GM12878 (cell line): ENCODE data around the gene EEF2. TPM values are rescaled to one million over a fixed set of nuclear protein-coding genes. Genes with fewer than 3 reads are reported as not detected.

Experiments used
- ATAC-seq: fragments of 200-7000 bp; cut with Tn5 transposase; 3 replicates; pipeline ENCODE4 v1.9.1; 2020; ENCODE audit warnings: mild to moderate bottlenecking, moderate library complexity
- BruUV-seq: library from RNA; stranded (reverse); fragments of 400-500 nt; replicated peaks from 2 replicates; lab custom pipeline; 2021; lab: Mats Ljungman, UMichigan
- CTCF ChIA-PET: fragments of 300-600 bp; sonication (Branson Sonifier 250); formaldehyde crosslinking; extraction: SDS; loops from one replicate; lab custom pipeline; 2021; ENCODE audit warnings: inconsistent platforms; lab: Yijun Ruan, JAX
- POLR2A ChIA-PET: fragments of 350-600 bp; formaldehyde crosslinking; extraction: SDS; loops from one replicate; lab custom pipeline; 2021; ENCODE audit warnings: inconsistent platforms; lab: Charles Lee
- RAD21 ChIA-PET: fragments of 300-600 bp; sonication (Branson Sonifier 250); formaldehyde crosslinking; loops from one replicate; lab custom pipeline; 2023; ENCODE audit warnings: antibody characterized with exemption; ENCODE audit not compliant: unreplicated experiment; lab: Charles Lee
- SMC1A ChIA-PET: fragments of 300-600 bp; sonication (Branson Sonifier 250); formaldehyde crosslinking; loops from one replicate; lab custom pipeline; 2023; ENCODE audit not compliant: unreplicated experiment, uncharacterized antibody; lab: Charles Lee
- DNase-seq: peaks from one replicate; pipeline ENCODE4 v3.0.0-alpha.2; 2011; ENCODE audit warnings: low read depth, low spot score
- FAIRE-seq: peaks from 3 replicates; lab custom pipeline; 2011; peaks lifted over from hg19 to GRCh38; lab: Jason Lieb, UNC
- H2AFZ ChIP-seq: 2 replicates; pipeline ENCODE4 v1.6.0; 2011; ENCODE audit warnings: low read depth, low read length, control low read depth; ENCODE audit not compliant: control insufficient read depth
- H3K27ac ChIP-seq: 2 replicates; pipeline ENCODE4 v1.5.1; 2011; ENCODE audit warnings: control low read depth; ENCODE audit not compliant: control insufficient read depth, insufficient read depth
- H3K27me3 ChIP-seq, 2 experiments: replicated peaks in 1 of 2; 2 replicates each; pipeline versions ENCODE4 v1.6.0 to v1.6.1; 2011; ENCODE audit warnings: low read length in 1 of 2; ENCODE audit not compliant: control insufficient read depth in 2 of 2, insufficient read depth in 2 of 2
- H3K36me3 ChIP-seq, 2 experiments: 2 replicates each; pipeline ENCODE4 v1.5.1; 2011; ENCODE audit warnings: low read length in 1 of 2; ENCODE audit not compliant: control insufficient read depth in 2 of 2, insufficient read depth in 2 of 2
- H3K4me1 ChIP-seq: 2 replicates; pipeline ENCODE4 v1.6.1; 2011; ENCODE audit warnings: mild to moderate bottlenecking, low read length, moderate library complexity, mixed read lengths; ENCODE audit not compliant: control insufficient read depth, insufficient read depth
- H3K4me2 ChIP-seq: 2 replicates; pipeline ENCODE4 v1.6.0; 2011; ENCODE audit warnings: control low read depth; ENCODE audit not compliant: control insufficient read depth, insufficient read depth
- H3K4me3 ChIP-seq: fragments of 200-600 bp; sonication (generic); 2 replicates; pipeline ENCODE4 v1.5.1; 2016
- H3K79me2 ChIP-seq: 2 replicates; pipeline ENCODE4 v1.6.0; 2011; ENCODE audit warnings: low read length; ENCODE audit not compliant: control insufficient read depth, insufficient read depth
- H3K9ac ChIP-seq: 2 replicates; pipeline ENCODE4 v1.8.0; 2011; ENCODE audit warnings: low read length, control low read depth, mixed read lengths; ENCODE audit not compliant: control insufficient read depth, insufficient read depth
- H3K9me3 ChIP-seq: replicated peaks from 3 replicates; pipeline ENCODE4 v1.5.1; 2011; ENCODE audit warnings: mild to moderate bottlenecking, low read length; ENCODE audit not compliant: control insufficient read depth, insufficient read depth
- H4K20me1 ChIP-seq: 2 replicates; pipeline ENCODE4 v1.6.0; 2011; ENCODE audit not compliant: control insufficient read depth, insufficient read depth
- CBX3 ChIP-seq: fragments of 200-600 bp; sonication (generic); IDR thresholded peaks from 2 replicates; pipeline ENCODE4 v1.6.1; 2016; ENCODE audit warnings: low read depth, borderline replicate concordance
- FOS ChIP-seq: IDR thresholded peaks from 3 replicates; pipeline ENCODE4 v1.6.1; 2011; ENCODE audit warnings: borderline replicate concordance; ENCODE audit not compliant: insufficient read length; ENCODE audit errors: extremely low read depth
- JUNB ChIP-seq: IDR thresholded peaks from 2 replicates; pipeline ENCODE4 v1.6.1; 2016; ENCODE audit warnings: antibody characterized with exemption, mild to moderate bottlenecking
- KLF5 ChIP-seq: fragments of 450-650 bp; IDR thresholded peaks from 2 replicates; pipeline ENCODE4 v1.6.1; 2014; ENCODE audit warnings: mild to moderate bottlenecking; ENCODE audit not compliant: partially characterized antibody
- MEF2B ChIP-seq: fragments of 450-650 bp; IDR thresholded peaks from 2 replicates; pipeline ENCODE4 v1.6.1; 2018; ENCODE audit warnings: mild to moderate bottlenecking, moderate library complexity; ENCODE audit not compliant: partially characterized antibody, poor library complexity, severe bottlenecking
- POLR2AphosphoS2 ChIP-seq: IDR thresholded peaks from 2 replicates; pipeline ENCODE4 v1.6.1; 2011; ENCODE audit warnings: low read depth, mild to moderate bottlenecking, low read length, improper control_type of control experiment, moderate library complexity
- SP1 ChIP-seq: IDR thresholded peaks from one replicate; pipeline ENCODE4 v1.6.1; 2011; ENCODE audit warnings: low read depth, low read length
- SREBF2 ChIP-seq: IDR thresholded peaks from 2 replicates; pipeline ENCODE4 v1.6.1; 2012; ENCODE audit warnings: mild to moderate bottlenecking, low read length
- SRF ChIP-seq, 2 experiments: IDR thresholded peaks; 2 replicates each; pipeline ENCODE4 v1.6.1; 2011; ENCODE audit warnings: low read depth in 2 of 2, low read length in 2 of 2, mild to moderate bottlenecking in 1 of 2, moderate library complexity in 1 of 2
- TBL1XR1 ChIP-seq: IDR thresholded peaks from 2 replicates; pipeline ENCODE4 v1.6.1; 2012; ENCODE audit warnings: low read depth, low read length, improper control_type of control experiment
- ZNF622 ChIP-seq: fragments of 450-650 bp; IDR thresholded peaks from 2 replicates; pipeline ENCODE4 v1.6.1; 2017; ENCODE audit warnings: mild to moderate bottlenecking, inconsistent platforms
- WGBS: methylation state at CpG from one replicate; pipeline ENCODE4 v1.1.6; 2016; ENCODE audit warnings: low lambda C conversion rate; ENCODE audit not compliant: insufficient replicate concordance, insufficient coverage; ENCODE audit errors: missing lambda C conversion rate; 5-methylcytosine and 5-hydroxymethylcytosine counted together
- in situ Hi-C: fragments of 300-500 bp; cut with MboI; formaldehyde crosslinking; loops from 9 replicates; pipeline ENCODE4 v1.14.3; 2018; ENCODE audit warnings: mixed read lengths
- intact Hi-C: fragments of 100-400 bp; cut with micrococcal nuclease; formaldehyde crosslinking; loops from one replicate; pipeline ENCODE4 v1.14.2; 2022; ENCODE audit not compliant: unreplicated experiment
- polyA plus RNA-seq, 11 experiments: library from polyadenylated mRNA; depleted of rRNA in 4 of 11; unstranded in 6 of 11; stranded (reverse) in 5 of 11; fragments of >200 nt; fragmentation: Nextera tagmentation in 4 of 11; fragmentation: Illumina TruSeq in 1 of 11; extraction: Ambion mirVana in 4 of 11; extraction: Trizol in 1 of 11; gene quantifications; 1 replicate in 1 of 11; 2 replicates in 10 of 11; pipeline versions ENCODE4 v1.2.1 to v1.2.3, GENCODE V29; 2011 to 2016; ENCODE audit warnings: inconsistent platforms in 2 of 11, missing spikeins in 2 of 11, low read depth in 1 of 11
- total RNA-seq, 4 experiments: library from RNA; depleted of rRNA in 3 of 4; stranded (reverse); fragments of >200 nt in 3 of 4; fragmentation: Illumina TruSeq in 1 of 4; extraction: Trizol in 1 of 4; gene quantifications; 2 replicates each; pipeline versions ENCODE4 v1.2.1 to v1.2.3, GENCODE V29; 2013 to 2021
- TF ChIP-seq, protein P1 (sequence below): IDR thresholded peaks from 2 replicates; pipeline ENCODE4 v1.6.1; 2011; ENCODE audit warnings: low read depth, mild to moderate bottlenecking, low read length, moderate library complexity, borderline replicate concordance; ENCODE audit errors: extremely low read depth
- TF ChIP-seq, protein P2 (sequence below): fragments of 450-650 bp; formaldehyde crosslinking; IDR thresholded peaks from 2 replicates; pipeline ENCODE4 v1.4.0; 2022; ENCODE audit warnings: mild to moderate bottlenecking, moderate library complexity
- TF ChIP-seq, protein P3 (sequence below): fragments of 450-650 bp; IDR thresholded peaks from 2 replicates; pipeline ENCODE4 v1.6.1; 2016; ENCODE audit warnings: mild to moderate bottlenecking, moderate library complexity, borderline replicate concordance

Gene EEF2
- total and polyA plus RNA-seq, 10 of the 15 experiments (the other 5 are each of a cell fraction or from before 2014, with no cell fraction given), result 280 to 3,491 (median 1,305) TPM

DNA sequence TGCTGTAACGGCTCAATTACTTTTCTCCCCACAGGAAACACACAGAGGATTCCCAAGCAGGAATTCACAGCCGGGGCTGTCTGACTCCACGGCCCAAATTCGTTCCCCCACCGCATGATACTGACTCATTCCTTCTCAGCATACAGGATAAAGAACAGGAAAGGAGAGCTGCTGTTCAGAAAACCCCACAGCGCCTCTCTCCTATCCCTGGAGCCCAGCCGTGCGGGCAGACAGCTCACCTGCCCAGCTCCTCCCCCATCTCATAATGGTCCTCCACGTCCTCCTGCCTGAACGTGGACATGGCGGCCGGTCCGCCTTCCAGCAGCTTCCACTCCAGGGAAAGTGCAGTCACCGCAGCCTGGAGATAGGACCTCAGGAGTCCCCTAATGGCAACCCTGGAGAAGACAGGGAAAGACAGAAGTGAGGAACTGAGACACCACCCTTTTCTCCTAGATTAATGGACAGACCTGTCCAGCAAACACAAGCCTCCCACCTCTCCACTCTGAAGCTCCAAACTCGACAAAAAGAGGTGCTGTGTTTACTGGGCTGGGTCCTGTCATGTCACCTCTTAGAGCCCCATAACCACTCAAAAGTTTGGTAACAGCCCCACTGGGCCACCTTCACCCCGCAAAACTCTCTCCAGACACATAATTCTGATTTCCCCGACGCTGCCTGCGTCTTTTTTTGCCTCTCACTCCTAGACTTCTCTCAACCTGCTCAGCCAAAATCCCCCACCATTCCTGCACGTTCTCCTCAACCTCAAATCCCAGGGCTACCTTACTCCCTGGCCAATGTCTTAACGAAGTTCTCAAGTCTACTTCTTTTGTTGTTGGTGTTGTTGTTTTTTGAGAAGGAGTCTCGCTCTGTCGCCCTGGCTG is 15.6 kb downstream of the EEF2 start:
- peak overlapping the region; percentile 42; the same call in 1 of the 2 replicates for H3K27ac ChIP-seq
- H2AFZ ChIP-seq, result no peak overlapping the region
- H3K9me3 ChIP-seq, result no peaks in the 10 kb centered on the region
- peak overlapping the region; percentile 89 for H3K9ac ChIP-seq
- TSS peak; percentile 53 for BruUV-seq
- peaks cover 0 to 3% of the 10 kb centered on the region in 2 experiments; a peak in 3 of 4 replicates for H3K36me3 ChIP-seq
- H3K27me3 ChIP-seq, result no peaks in the 10 kb centered on the region
- CTCF ChIA-PET, result interaction anchor here (1.2 to 1.5 kb wide), 2 partner anchors 18 to 238 kb away, joined by 4 to 6 read pairs; no protein-coding TSS in a partner anchor
- no peaks in the 10 kb centered on the region; the same call in 1 of the 2 replicates for H4K20me1 ChIP-seq
- H3K4me1 ChIP-seq, result peaks cover 3% of the 10 kb centered on the region
- RAD21 ChIA-PET, result interaction anchor here (0.5 to 1.0 kb wide), 2 partner anchors 18 to 629 kb away, joined by 3 to 4 read pairs; no protein-coding TSS in a partner anchor
- 55% methylated on average over 23 of the region's 23 CpGs for WGBS
- in situ Hi-C loops, result no loop called here
- H3K79me2 ChIP-seq, result peaks cover 18% of the 10 kb centered on the region
- POLR2A ChIA-PET, result interaction anchor here (0.7 to 3.3 kb wide), 4 partner anchors 16 to 208 kb away, joined by 3 to 12 read pairs (median 6); partner anchors contain the start of genes APBA3 and EEF2
- ATAC-seq (no peak), FAIRE-seq (no peak), DNase-seq (no peak)
- H3K4me2 ChIP-seq, result peak overlapping the region; percentile 62
- peak overlapping the region; percentile 90 for H3K4me3 ChIP-seq
- SMC1A ChIA-PET, result interaction anchor here (1.3 kb wide), 1 partner anchor 16 kb away, joined by 5 read pairs; the partner anchor contains the start of gene EEF2
- intact Hi-C loops, result no loop called here
- TF ChIP-seq KLF5 (no peak), JUNB (no peak), MEF2B (no peak), ZNF622 (no peak), TBL1XR1 (no peak), FOS (no peak), SP1 (no peak), POLR2AphosphoS2 (no peak), SRF (IDR thresholded peaks at IDR 0.05; ENCODE audit: low read depth in 2 of 2, low read length in 2 of 2) (no peak), SREBF2 (no peak), CBX3 (no peak)
- TF ChIP-seq, protein P1, sequence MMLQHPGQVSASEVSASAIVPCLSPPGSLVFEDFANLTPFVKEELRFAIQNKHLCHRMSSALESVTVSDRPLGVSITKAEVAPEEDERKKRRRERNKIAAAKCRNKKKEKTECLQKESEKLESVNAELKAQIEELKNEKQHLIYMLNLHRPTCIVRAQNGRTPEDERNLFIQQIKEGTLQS, result no peak
- TF ChIP-seq, protein P2, sequence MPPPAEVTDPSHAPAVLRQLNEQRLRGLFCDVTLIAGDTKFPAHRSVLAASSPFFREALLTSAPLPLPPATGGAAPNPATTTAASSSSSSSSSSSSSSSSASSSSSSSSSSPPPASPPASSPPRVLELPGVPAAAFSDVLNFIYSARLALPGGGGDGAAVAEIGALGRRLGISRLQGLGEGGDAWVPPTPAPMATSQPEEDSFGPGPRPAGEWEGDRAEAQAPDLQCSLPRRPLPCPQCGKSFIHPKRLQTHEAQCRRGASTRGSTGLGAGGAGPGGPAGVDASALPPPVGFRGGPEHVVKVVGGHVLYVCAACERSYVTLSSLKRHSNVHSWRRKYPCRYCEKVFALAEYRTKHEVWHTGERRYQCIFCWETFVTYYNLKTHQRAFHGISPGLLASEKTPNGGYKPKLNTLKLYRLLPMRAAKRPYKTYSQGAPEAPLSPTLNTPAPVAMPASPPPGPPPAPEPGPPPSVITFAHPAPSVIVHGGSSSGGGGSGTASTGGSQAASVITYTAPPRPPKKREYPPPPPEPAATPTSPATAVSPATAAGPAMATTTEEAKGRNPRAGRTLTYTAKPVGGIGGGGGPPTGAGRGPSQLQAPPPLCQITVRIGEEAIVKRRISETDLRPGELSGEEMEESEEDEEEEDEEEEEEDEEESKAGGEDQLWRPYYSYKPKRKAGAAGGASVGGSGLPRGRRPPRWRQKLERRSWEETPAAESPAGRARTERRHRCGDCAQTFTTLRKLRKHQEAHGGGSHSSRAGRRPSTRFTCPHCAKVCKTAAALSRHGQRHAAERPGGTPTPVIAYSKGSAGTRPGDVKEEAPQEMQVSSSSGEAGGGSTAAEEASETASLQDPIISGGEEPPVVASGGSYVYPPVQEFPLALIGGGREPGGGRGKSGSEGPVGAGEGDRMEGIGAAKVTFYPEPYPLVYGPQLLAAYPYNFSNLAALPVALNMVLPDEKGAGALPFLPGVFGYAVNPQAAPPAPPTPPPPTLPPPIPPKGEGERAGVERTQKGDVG, result no peak
- TF ChIP-seq, protein P3, sequence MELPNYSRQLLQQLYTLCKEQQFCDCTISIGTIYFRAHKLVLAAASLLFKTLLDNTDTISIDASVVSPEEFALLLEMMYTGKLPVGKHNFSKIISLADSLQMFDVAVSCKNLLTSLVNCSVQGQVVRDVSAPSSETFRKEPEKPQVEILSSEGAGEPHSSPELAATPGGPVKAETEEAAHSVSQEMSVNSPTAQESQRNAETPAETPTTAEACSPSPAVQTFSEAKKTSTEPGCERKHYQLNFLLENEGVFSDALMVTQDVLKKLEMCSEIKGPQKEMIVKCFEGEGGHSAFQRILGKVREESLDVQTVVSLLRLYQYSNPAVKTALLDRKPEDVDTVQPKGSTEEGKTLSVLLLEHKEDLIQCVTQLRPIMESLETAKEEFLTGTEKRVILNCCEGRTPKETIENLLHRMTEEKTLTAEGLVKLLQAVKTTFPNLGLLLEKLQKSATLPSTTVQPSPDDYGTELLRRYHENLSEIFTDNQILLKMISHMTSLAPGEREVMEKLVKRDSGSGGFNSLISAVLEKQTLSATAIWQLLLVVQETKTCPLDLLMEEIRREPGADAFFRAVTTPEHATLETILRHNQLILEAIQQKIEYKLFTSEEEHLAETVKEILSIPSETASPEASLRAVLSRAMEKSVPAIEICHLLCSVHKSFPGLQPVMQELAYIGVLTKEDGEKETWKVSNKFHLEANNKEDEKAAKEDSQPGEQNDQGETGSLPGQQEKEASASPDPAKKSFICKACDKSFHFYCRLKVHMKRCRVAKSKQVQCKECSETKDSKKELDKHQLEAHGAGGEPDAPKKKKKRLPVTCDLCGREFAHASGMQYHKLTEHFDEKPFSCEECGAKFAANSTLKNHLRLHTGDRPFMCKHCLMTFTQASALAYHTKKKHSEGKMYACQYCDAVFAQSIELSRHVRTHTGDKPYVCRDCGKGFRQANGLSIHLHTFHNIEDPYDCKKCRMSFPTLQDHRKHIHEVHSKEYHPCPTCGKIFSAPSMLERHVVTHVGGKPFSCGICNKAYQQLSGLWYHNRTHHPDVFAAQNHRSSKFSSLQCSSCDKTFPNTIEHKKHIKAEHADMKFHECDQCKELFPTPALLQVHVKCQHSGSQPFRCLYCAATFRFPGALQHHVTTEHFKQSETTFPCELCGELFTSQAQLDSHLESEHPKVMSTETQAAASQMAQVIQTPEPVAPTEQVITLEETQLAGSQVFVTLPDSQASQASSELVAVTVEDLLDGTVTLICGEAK, result no peak
